GM10847 (cell line): Measurements from ENCODE around the gene E2F7.

Experiments used
- POLR2A ChIP-seq: IDR thresholded peaks from 2 replicates; pipeline ENCODE4 v1.6.1; 2011; ENCODE audit not compliant: insufficient read length; ENCODE audit errors: extremely low read depth

The E2F7 gene

DNA sequence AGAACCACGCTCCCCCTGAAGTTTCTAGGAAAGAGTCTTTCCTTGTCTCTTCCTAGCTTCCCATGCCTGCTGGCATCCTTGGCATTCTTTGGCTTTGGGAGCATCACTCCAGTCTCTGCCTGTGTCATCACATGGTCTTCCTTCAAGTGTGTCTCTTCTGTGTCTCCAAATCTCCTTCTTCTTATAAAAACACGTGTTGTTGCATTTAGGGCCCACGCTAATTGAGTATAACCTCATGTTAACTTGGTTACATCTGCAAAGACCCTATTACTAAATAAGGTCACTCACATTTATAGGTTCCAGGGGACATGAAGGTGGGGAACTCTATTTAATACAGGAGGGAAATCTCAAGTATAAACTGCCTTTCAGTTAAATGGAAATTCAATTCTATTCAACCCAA lies 63.0 kb downstream of the E2F7 start:
- no peak for TF ChIP-seq POLR2A

DNA sequence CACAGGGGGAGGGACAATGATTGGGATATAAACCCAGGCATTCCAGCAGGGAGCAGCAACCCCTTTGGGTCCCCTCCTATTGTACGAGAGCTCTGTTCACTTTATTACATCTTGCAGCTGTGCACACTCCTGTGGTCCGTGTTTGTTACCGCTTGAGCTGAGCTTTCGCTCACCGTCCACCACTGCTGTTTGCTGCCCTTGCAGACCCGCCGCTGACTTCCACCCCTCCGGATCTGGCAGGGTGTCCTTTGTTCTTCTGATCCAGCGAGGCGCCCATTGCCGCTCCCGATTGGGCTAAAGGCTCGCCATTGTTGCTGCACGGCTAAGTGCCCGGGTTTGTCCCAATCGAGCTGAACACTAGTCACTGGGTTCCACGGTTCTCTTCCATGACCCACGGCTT lies 64.1 kb downstream of the E2F7 start:
- TF ChIP-seq POLR2A = no peak

DNA sequence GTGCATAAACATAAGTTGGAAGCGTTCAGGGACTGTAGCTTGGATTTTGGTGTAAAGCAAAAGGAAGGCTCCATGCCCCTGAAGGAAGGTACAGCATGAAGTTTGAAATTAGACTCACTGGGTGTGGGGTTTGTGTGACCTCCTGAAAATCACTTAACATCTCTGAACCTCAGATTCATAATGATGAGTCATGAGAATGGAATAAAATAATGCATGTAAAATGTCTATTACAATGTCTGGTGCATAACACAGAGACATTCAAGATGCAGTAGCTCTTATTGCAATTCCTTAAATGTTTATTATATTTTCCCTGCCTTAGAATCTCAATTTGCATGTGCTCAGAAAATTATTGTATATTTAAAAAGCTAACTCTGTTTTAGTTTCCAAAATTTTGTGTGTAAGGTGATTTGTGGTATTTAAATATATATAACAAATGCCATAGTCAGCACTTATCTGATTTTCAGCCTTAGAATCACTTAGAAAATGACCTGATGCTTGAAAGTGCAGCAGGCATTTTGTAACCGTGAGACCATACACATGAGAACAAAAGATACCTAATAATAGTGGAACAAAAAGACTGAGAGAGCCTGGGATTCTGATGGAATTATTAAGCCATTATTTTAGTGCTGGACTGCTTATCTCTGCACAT lies 66.3 kb downstream of the E2F7 start:
- no peak for TF ChIP-seq POLR2A

DNA sequence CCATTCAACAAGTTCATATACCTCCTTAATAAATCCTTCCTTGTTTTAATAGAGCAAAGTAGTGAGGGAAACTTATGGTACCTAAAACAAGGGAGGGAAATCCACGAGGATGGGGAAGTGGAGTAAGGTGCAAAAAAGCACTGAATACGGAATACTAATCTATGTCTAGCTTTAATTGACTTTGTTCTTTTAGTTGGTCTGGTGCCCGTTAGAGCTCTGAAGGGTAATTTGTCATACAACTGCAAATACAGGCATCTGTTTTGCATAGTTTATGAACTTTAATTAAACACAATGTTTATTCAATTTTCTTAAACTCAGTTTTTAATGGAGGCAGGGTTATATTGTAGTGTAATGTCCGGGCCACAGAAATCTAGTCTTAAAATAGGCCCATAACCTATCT lies 67.0 kb downstream of the E2F7 start:
- TF ChIP-seq POLR2A = no peak

DNA sequence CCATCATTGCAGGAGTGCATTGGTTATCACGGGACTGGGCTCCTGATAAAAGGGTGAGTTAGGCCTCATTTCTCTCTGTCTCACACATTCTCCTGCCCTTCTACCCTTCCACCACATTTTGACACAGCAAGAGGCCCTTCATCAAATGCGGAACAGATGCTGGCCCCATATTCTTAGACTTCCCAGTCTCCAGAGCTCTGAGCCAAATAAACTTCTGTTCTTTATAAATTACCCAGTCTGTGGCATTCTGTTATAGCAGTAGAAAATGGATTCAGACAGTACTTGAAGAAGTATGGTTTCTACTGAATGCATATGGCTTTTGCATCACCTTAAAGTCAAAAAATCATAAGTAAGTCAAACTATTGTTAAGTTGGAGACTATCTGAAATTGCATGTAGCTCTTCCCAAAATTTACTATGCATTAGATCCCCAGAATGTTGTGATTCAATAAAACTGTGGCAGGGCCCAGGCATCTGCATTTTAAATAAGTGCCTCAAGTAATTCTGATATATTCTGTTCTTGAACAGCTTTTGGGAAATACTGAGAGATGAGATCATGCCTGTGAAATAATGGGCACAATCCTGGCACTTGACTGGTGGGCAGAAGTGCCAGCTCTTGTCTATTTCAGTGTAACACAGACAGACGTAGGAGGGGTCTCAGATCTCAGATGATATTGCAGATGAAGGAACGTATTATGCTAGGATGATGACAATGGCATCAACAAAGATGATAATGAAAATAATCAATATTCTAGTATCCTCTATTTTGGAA lies 68.2 kb downstream of the E2F7 start:
- no peak for TF ChIP-seq POLR2A

DNA sequence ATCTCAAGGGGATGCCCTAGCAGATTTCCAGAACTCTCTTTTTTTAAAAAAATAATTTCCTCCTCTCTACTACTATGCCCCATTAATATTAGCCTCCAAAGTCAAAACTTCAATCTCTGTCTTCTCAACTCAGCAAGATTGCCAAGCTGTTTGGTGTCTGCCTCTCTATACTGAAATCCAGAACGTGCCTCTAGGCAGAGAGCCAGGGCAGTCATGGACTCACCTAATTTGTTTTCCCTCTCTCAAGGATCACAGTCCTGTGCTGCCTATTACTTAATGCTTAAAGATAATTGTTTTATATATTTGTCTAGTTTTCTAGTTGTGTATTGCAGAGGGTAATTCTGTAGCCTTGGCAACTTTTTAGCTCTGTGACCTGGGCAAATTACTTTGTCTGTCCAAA lies 74.7 kb downstream of the E2F7 start:
- TF ChIP-seq POLR2A = no peak

DNA sequence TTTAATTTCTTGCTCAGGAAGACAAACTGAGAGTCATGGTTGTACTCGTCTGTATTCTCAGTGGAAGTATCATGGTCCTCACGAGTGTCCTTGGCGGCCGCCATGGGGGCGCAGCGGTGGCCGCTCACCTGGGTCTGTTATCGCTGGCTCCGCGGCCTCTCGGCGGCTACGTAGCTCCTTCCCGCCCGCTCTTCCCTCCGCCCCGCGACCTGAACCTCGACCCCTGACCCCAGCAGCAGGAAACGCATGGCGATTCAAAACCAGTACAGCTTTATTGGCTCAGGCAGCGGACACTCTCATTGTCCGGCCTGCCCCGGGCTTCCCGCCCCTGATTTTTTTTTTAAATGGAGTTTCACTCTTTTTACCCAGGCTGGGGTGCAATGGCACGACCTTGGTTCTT lies 80.8 kb downstream of the E2F7 start:
- no peak for TF ChIP-seq POLR2A

DNA sequence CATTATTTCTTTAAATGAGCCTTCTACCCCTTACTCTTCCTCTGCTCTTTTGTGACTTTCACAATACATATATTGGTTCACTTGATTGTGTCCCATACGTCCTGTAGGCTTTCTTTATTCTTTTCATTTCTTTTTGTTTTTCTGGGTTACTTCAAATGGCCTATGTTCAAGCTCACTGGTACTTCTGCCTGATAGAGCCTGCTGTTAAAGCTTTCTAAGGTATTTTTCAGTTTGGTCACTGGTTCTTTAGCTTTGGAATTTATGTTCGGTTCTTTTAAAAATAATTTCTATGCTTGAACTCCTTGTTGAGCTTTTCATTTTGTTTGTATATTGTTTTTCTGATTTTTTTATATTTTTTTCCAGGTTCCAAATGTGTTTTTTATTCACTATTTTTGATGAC lies 81.9 kb downstream of the E2F7 start:
- no peak for TF ChIP-seq POLR2A

DNA sequence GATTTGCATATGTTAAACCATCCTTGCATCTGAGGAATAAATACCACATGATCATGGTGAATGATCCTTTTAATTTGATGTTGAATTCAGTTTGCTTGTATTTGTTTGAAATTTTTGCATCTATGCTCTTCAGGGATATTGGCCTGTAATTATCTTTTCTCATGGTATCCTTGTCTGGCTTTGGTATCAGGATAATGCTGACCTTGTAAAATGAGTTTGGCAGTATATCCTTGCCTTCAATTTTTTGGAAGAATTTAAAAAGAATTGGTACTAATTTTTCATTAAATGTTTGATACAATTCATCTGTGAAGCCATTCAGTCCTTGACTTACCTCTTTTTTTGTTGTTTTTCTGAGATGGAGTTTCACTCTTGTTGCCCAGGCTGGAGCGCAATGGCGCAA lies 85.2 kb downstream of the E2F7 start:
- TF ChIP-seq POLR2A = no peak

DNA sequence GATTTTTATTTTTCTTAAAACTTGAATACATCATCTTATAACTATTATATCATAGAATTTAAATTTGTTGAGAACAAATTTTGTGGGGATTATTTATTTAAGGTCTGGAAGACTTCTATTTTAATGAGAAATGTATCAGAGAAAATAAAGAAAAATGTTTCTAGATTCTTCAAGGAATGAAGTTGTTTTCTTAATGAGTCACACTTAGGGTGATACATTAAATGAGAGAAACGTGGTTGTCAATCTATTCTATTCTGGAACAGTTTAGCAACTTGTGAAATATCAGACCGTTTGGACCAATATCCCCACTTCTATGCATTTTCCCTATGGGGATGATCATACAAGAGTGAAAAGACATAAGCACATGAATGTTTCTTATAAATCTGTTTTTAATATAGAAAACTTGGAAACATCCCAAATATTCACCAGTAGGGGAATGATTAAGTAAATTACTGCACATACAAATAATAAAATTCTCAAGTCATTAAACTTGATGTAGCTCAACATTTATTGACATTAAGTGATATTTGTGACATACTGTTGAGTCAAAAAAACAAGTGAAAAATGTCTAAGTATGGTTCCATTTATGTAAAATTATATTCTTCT lies 88.5 kb downstream of the E2F7 start:
- no peak for TF ChIP-seq POLR2A
